Cardiac muscle cell (in vitro differentiated cells and primary cell): ENCODE results near the gene KRT10. TPM values are rescaled to one million over a fixed set of nuclear protein-coding genes. Genes with fewer than 3 reads are reported as not detected.
"Not testable (repeated sequence)": the region's sequence is repeated elsewhere in the genome, so short reads cannot be mapped to it uniquely, and the experiment has no call there.

Experiments used
- DNase-seq, 2 donors: peaks; one replicate each; pipeline versions ENCODE4 v3.0.0 to v3.0.0-alpha.2; 2010 to 2017; ENCODE audit warnings: low read depth in 1 of 2, low spot score in 1 of 2
- H3K27ac ChIP-seq: fragments of 200-600 bp; sonication (generic); 2 replicates; pipeline ENCODE4 v1.5.1; 2016
- H3K27me3 ChIP-seq: fragments of 200-600 bp; sonication (generic); 2 replicates; pipeline ENCODE4 v1.6.0; 2016; ENCODE audit warnings: control low read depth
- H3K36me3 ChIP-seq: fragments of 200-600 bp; sonication (generic); 2 replicates; pipeline ENCODE4 v1.5.1; 2016; ENCODE audit warnings: control low read depth
- H3K4me1 ChIP-seq: fragments of 200-600 bp; sonication (generic); 2 replicates; pipeline ENCODE4 v1.8.1; 2017; ENCODE audit warnings: low read depth, mild to moderate bottlenecking, mixed run types
- H3K4me3 ChIP-seq: fragments of 200-600 bp; sonication (generic); 2 replicates; pipeline ENCODE4 v1.5.1; 2016; ENCODE audit warnings: mild to moderate bottlenecking
- H3K9me3 ChIP-seq: fragments of 200-600 bp; sonication (generic); 2 replicates; pipeline ENCODE4 v1.5.1; 2017; ENCODE audit warnings: low read depth, mild to moderate bottlenecking, control low read depth
- CTCF ChIP-seq: IDR thresholded peaks from 2 replicates; pipeline ENCODE4 v1.5.1; 2012; ENCODE audit warnings: low read depth, mild to moderate bottlenecking, low read length
- polyA plus RNA-seq: library from polyadenylated mRNA; unstranded; fragments of >200 nt; fragmentation: Nextera tagmentation; extraction: Ambion mirVana; gene quantifications from 2 replicates; pipeline ENCODE4 v1.2.1, GENCODE V29; 2016
- total RNA-seq: library from RNA; depleted of rRNA; stranded (reverse); fragments of >200 nt; gene quantifications from 2 replicates; pipeline ENCODE4 v1.2.3, GENCODE V29; 2016

KRT10 gene
- total and polyA plus RNA-seq, 2 experiments from 2014 or later: 30.1 to 131 TPM

DNA sequence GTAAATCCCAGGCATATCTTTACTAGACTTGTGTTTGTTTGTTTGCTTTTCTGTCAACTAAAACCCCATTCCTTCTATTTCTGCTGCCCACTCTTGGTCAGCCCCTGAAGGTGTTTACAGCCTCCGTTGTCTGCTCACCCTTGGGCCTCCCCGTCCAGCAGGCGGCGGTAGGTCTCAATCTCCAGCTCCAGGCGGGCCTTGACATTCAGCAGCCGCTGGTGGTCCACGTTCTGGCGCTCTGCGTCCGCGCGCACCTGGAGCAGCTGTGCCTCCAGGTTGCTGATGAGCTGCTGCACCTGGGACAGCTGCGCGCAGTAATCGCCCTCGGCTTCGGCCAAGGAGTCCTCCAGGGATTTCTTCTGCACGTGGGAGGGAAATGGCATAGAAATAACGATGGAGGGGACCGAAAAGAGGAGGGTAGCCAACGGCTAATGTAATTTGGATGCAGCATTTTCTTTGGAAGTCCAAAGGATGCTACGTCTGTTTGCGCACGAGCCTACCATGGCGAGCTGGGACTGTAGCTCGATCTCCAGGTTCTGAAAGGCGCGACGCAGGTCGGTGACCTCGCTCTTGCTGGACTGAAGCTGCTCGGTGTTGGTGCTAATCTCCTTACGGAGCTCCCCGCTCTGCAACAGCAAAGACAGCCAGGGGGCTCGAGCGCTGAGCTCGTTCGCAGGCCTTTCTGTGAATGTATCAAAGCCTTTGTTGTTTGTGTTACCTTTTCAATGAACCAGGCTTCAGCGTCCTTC, 40.7 kb upstream of the KRT10 start:
- Histone ChIP-seq H3K36me3 (no peaks in the 10 kb centered on the region), H3K4me1 (no peaks in the 10 kb centered on the region), H3K27me3 (peaks cover 5% of the 10 kb centered on the region), H3K9me3 (no peaks in the 10 kb centered on the region), H3K27ac (no peak overlapping the region), H3K4me3 (no peak overlapping the region)
- DNase-seq: peak; percentile 20 to 24
- peak; percentile 58 for TF ChIP-seq CTCF

DNA sequence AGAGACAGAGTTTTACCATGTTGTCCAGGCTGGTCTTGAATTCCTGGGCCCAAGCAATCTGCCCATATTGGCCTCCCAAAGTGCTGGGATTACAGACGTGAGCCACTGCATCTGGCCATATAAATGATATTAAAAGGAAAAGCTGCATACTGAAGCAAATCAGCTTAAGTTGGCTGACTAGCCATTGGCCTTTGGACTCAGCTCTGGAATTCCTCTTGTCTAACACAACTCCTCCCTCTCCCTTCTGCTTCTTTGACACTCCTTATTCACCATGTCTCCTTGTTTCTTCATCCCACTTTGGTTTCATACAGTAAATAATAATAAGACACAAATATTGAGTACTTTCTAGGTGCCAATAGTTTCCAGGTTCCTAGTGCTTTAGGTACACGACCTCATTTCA, 37.1 kb upstream of the KRT10 start:
- H3K27ac ChIP-seq: no peak overlapping the region
- no peaks in the 10 kb centered on the region for H3K36me3 ChIP-seq
- no peaks in the 10 kb centered on the region for H3K9me3 ChIP-seq
- H3K27me3 ChIP-seq: peaks cover 5% of the 10 kb centered on the region
- no peak overlapping the region for H3K4me3 ChIP-seq
- no peaks in the 10 kb centered on the region for H3K4me1 ChIP-seq
- TF ChIP-seq CTCF: no peak
- DNase-seq: no peak

- H3K36me3 ChIP-seq, H3K9me3 ChIP-seq, H3K27ac ChIP-seq, DNase-seq, H3K4me1 ChIP-seq, H3K4me3 ChIP-seq, H3K27me3 ChIP-seq: not testable (repeated sequence)
Observed at GRCh38 chr17:40858667-40859066, 36.3 kb upstream of the KRT10 start.

DNA sequence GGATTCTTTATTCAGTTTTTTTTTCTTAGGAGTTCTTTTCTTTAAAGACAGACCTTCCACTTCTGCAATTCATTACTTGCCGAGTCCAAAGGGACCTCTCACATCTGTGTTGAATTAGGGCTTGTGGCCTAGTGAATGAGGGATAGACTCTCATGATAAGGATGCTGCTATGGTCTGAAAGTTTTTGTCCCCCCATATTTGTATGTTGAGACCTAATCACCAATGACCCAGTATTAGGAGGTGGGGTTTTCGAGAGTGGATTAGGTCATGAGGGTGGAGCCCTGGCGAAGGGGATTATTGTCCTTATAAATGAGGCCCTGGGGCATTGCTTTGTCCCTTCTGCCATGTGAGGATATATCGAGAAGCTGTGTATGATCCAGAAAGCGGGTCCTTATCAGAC, 35.1 kb upstream of the KRT10 start:
- H3K4me3 ChIP-seq: no peak overlapping the region
- H3K9me3 ChIP-seq: no peaks in the 10 kb centered on the region
- TF ChIP-seq CTCF: no peak
- no peaks in the 10 kb centered on the region for H3K36me3 ChIP-seq
- H3K27me3 ChIP-seq: no peaks in the 10 kb centered on the region
- no peak overlapping the region for H3K27ac ChIP-seq
- peak in 1 of 2 donors; percentile 21 for DNase-seq
- H3K4me1 ChIP-seq: no peaks in the 10 kb centered on the region

DNA sequence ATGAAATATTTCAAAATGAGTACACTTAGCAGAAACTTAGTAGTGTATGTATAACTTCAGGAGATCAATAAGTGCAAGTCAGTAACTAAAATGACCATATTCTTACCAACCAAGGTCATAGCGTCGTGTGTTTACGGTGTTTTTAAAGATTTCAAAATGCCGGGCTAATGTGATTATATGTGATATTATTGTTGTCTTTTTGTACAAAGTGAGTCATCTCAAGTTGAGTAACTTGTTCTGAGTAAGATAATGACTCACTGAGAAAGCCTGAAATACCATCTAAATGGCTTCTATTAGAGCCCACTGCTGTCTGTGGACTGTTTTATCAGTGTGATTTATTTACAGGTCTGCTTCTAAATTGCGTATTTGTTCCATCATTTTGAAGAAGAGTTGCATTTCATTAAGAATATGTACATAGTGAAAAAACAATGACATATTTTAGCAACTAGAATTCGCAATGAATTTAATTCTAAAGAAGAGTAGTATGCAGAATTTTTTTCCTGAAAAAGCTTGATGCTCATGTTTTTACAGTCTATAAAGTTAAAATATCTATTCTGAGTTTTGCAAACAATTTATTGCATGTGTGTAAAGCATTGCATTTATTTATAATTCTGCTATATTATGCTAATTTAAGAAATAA, 31.9 kb upstream of the KRT10 start:
- H3K4me3 ChIP-seq: no peak overlapping the region
- H3K4me1 ChIP-seq: no peaks in the 10 kb centered on the region
- no peaks in the 10 kb centered on the region for H3K9me3 ChIP-seq
- no peak overlapping the region for H3K27ac ChIP-seq
- H3K36me3 ChIP-seq: no peaks in the 10 kb centered on the region
- DNase-seq: peak in 1 of 2 donors; percentile 84
- peaks cover 12% of the 10 kb centered on the region for H3K27me3 ChIP-seq
- no peak for TF ChIP-seq CTCF

DNA sequence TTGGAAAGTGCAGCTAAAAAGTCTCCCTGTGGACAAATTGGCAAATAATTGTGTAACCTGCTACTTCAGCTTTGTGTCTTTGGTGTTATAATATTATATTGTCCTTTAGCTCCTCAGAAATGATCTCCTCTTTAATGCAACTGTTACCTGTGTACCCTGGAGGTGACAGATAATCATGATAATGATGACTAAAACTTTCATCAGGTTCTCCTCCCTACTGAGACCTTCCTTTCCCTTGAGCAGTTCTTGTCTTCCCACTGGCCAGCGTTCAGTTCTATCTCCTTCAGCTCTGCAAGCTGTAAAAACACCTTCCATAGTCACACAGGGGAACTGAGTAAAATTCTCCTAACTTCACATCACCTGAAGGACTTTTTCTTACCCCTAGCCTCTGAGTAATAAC, 29.9 kb upstream of the KRT10 start:
- TF ChIP-seq CTCF: no peak
- Histone ChIP-seq H3K36me3 (no peaks in the 10 kb centered on the region), H3K4me3 (no peak overlapping the region), H3K4me1 (no peaks in the 10 kb centered on the region), H3K27ac (no peak overlapping the region), H3K9me3 (no peaks in the 10 kb centered on the region), H3K27me3 (peaks cover 28% of the 10 kb centered on the region)
- no peak for DNase-seq
